ENCODE results near the gene ERCC5.

ERCC5 gene

DNA sequence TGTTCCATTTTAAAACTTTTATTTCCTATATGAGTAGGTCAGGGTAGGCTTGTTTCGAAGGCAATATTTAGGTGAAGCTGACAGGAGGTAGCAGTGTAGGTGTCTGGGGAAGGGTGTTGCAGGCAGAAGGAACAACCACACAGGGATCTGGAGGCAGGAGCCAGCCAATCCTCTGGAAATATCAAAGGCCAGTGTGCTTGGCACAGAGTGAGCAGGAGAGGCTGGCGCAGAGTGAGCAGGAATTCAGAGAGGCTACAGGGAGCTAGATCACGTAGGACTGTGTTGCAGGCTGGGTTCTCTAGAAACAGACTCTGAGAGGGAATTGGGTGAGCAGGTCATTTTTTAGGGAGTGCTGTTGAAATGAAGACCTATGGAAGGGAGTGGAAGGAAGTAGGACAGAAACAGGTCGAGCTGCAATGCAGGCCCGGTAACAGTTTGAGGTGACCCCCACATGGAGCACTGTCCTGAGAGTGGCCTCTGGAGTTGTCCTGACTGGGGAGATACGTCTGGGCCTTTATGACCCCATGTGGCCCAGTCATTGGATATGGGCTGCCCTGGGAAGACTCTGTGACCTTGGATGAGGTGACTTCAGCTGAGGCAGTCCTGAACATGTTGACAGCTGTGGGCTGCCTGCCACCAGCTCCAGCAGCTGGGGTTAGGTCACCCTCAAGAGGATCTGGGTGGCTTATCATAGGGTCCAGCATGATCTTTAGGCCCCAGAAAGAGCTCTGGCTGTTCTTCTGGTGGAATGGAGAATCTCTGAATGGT, 51.7 kb downstream of the ERCC5 start:
- DNase-seq = no peak

DNA sequence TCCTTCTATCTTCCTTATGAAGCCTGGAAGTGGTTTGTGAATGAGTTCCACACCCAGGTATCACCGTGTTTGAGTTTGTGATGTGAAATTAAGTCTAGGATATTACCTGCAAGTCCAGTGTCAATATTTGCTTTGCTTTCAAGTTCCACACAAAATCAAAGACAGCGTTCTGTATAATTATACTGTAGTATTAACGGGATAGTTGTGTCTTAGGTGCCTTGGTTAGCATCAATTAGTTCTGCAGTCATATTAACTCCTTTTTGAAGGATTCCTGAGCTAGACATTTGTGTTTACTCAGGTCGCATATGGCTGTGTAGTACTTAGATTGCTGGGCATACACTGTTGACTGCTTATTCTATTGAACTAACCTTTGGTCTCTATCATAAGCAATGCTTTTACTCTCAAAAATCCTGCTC, 54.4 kb downstream of the ERCC5 start:
- no peak for DNase-seq

DNA sequence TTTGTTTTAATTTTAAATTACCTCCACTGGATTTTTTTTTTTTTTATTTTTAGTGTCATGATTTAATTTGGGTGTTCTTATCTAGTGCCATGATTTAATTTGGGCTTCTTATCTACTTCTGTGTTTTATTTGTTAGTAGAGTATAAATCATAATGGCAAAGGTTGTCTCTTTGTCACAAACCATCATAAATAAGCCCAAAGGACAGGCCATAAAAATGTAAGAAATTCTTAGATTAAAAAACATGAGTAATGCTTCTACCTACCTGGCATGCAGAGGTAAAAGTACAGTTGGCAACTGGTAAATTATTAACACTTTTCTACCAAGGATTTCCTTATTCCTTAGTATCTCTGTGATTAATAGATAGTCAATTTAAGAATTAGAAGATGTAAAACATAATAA, 55.2 kb downstream of the ERCC5 start:
- DNase-seq = no peak

GRCh38 chr13:102901615-102902305, 55.9 kb downstream of the ERCC5 start:
- no peak for DNase-seq

GRCh38 chr13:102902789-102903347, 57.0 kb downstream of the ERCC5 start:
- DNase-seq = no peak

DNA sequence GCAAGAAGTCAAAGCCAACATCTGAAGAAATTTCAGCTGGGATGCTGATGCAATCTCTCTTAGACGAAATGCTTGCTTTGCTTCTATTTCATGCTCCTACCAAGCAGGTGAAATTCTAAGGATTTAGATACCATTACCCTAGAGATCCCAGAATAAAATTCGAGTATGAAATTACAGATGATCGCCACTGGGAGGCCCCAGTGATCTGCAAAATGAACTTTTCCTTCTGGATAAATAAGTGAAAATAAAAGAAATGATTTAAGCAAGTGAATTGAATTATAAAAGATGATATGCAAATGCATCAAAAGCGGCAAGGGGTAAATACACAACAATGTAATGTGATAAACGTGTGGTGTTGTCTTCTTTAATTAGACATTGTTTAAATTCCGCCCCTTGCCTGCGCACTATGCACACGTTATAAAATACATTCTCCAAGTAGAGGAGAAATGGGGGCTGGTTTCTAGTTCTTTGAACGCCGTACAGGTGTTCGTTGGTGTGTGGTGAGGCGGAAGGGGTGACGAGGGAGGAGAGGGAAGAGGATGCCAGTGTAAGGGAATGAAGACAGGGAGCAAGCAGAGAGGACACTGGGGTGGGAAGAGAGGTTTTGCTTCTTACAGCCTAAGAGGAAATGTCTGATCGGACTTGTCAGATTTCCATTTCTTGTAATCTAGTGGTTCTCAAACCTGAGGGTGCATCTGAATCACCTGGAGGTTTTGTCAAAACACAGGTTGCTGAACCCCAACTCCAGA, 58.0 kb downstream of the ERCC5 start:
- peak; percentile 36 for DNase-seq

GRCh38 chr13:102904408-102904862, 58.6 kb downstream of the ERCC5 start:
- DNase-seq = no peak

DNA sequence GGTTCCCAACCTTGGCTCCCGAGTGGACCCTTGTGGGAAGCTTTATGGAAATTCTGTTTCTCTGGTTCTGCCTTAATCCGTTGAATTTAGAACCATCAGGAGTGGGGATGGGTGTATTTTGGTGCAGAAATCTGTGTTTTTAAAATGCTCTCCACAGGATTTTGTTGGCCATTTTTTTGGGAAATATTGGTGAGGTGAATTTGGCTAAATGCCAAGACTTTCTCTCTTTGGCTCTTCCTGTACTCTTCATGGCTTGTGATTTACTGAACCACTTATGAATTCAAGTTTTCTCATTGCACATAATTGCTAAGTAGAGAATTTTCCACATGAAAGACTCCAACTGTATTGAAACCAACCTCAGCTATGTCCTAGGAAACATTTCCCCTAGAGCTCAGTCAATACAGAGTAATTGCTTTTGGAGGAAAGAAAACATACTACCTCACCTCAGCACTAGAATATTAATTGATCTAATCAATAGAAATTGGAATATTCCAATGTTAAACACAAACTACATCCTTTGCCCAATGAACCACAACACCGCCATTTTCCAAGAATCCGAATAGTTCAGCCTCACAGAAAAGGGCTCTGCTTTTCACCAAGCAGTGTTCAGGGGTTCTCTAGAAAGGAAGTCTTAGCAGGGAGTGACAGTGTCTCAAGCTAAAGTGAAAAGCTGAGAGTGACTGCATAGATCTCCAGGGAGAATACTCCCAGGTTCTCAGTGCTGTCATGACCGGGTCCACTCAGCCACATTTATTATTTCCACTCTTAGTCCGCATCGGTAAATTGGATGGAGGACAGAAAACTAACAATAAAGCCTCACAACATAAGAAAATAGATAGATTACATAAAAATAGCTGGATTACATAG, 60.3 kb downstream of the ERCC5 start:
- DNase-seq = peak; percentile 29

GRCh38 chr13:102907016-102907756, 61.4 kb downstream of the ERCC5 start:
- DNase-seq = no peak

- DNase-seq = no peak
These were observed 62.2 kb downstream of the ERCC5 start for GRCh38 chr13:102907886-102908515.

GRCh38 chr13:102909971-102910370, 64.1 kb downstream of the ERCC5 start:
- peak; percentile 26 for DNase-seq

GRCh38 chr13:102911336-102911735, 65.5 kb downstream of the ERCC5 start:
- DNase-seq = no peak

GRCh38 chr13:102912599-102912998, 66.8 kb downstream of the ERCC5 start:
- DNase-seq = no peak

GRCh38 chr13:102913914-102914313, 68.1 kb downstream of the ERCC5 start:
- no peak for DNase-seq

- DNase-seq = peak; percentile 66
These were observed 68.6 kb downstream of the ERCC5 start for GRCh38 chr13:102914339-102914930.

DNA sequence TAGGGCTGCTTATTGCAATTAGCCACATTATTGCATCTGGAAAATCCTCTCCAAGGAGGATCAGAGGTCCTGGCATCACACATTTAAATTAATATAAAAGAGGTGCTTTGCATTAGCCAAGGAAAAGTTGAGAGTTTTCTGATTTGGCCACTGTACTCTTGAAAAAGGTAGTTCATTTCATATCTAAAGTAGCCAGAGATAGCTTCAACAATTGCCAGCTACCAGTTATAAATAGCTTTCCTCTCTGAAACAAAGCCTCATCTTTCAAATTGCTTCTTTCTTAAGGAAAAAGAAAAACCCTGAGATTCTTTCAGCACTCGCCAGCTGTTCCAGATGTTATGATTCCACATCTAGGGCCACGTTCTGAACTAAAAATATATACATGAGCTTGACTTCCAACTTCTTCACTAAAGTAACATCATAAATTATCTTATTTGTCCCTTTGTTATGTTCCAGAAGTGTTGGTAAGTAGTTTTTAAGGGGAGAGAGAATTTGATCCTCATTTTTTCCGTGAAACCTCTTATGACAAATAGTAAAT, 69.6 kb downstream of the ERCC5 start:
- no peak for DNase-seq

GRCh38 chr13:102917019-102917418, 71.2 kb downstream of the ERCC5 start:
- no peak for DNase-seq

GRCh38 chr13:102922184-102922583, 76.4 kb downstream of the ERCC5 start:
- no peak for DNase-seq
